Measurements from ENCODE around the gene DMD.

DNA sequence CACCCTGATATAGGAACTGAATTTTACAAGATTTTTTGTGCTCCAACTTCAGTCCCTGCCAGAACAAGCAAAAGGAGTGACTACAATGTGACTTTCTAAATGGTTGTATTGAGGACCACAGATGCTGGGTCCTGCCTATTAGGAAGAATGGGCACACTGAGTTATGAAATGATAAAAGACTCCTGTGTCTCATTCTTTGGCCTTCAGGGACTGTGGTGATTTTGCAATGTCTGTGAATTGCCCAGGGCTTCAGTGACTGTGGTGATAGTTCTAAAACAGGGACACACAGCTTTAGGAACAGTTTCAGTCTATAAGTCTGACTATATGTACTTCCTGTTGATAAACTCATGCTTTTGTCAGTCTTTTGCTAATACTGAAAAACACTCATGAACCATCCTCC is 210.2 kb downstream of the DMD start:
- TF ChIP-seq EZH2 (IDR thresholded peaks at IDR 0.05; ENCODE audit: low read length, missing control alignments): no peak
- TF ChIP-seq, protein P1, sequence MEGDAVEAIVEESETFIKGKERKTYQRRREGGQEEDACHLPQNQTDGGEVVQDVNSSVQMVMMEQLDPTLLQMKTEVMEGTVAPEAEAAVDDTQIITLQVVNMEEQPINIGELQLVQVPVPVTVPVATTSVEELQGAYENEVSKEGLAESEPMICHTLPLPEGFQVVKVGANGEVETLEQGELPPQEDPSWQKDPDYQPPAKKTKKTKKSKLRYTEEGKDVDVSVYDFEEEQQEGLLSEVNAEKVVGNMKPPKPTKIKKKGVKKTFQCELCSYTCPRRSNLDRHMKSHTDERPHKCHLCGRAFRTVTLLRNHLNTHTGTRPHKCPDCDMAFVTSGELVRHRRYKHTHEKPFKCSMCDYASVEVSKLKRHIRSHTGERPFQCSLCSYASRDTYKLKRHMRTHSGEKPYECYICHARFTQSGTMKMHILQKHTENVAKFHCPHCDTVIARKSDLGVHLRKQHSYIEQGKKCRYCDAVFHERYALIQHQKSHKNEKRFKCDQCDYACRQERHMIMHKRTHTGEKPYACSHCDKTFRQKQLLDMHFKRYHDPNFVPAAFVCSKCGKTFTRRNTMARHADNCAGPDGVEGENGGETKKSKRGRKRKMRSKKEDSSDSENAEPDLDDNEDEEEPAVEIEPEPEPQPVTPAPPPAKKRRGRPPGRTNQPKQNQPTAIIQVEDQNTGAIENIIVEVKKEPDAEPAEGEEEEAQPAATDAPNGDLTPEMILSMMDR (conservative IDR thresholded peaks at IDR 0.05 in 1 of 2, IDR thresholded peaks at IDR 0.05 in 1 of 2; ENCODE audit: low read depth in 1 of 2, low read length in 2 of 2): no peak
